ENCODE results near the gene KCTD17.

GRCh38 chr22:37082251-37082873 is 30.8 kb downstream of the KCTD17 start:
- no peak for TF ChIP-seq EZH2 (IDR thresholded peaks at IDR 0.05; ENCODE audit: borderline replicate concordance, low read depth, low read length, severe bottlenecking)
- TF ChIP-seq CTCF (IDR thresholded peaks at IDR 0.05; ENCODE audit: borderline replicate concordance, extremely low read depth, low read length, poor library complexity, severe bottlenecking): no peak
